ENCODE measurements around the gene ACSBG1. TPM values are rescaled to one million over a fixed set of nuclear protein-coding genes. Genes with fewer than 3 reads are reported as not detected.

ACSBG1 gene
- total RNA-seq, 1 donor from 2014 or later: not detected

GRCh38 chr15:78129077-78129750 is 105.2 kb downstream of the ACSBG1 start:
- peak overlapping the region; percentile 67 for H3K27ac Mint-ChIP-seq
- peaks cover 2% of the 10 kb centered on the region for H3K36me3 Mint-ChIP-seq (ENCODE audit: insufficient read depth)
- no peaks in the 10 kb centered on the region for H3K9me3 Mint-ChIP-seq (ENCODE audit: low read depth)
- no peak for DNase-seq (ENCODE audit: low spot score, unreplicated experiment)
- no peaks in the 10 kb centered on the region for H3K27me3 Mint-ChIP-seq
- peaks cover 30% of the 10 kb centered on the region for H3K4me1 Mint-ChIP-seq (ENCODE audit: low read depth)
- TF ChIP-seq CTCF (IDR thresholded peaks at IDR 0.05; ENCODE audit: unreplicated experiment): no peak
- no peak overlapping the region for H3K4me3 Mint-ChIP-seq (ENCODE audit: low read depth)

- TF ChIP-seq CTCF (IDR thresholded peaks at IDR 0.05; ENCODE audit: unreplicated experiment): no peak
- Mint-ChIP-seq H3K9me3 (ENCODE audit: low read depth) (no peaks in the 10 kb centered on the region), H3K4me1 (ENCODE audit: low read depth) (peaks cover 30% of the 10 kb centered on the region), H3K27ac (peak overlapping the region; percentile 54), H3K27me3 (no peaks in the 10 kb centered on the region), H3K36me3 (ENCODE audit: insufficient read depth) (peaks cover 2% of the 10 kb centered on the region), H3K4me3 (ENCODE audit: low read depth) (peak overlapping the region; percentile 52)
- no peak for DNase-seq (ENCODE audit: low spot score, unreplicated experiment)
These were observed 106.5 kb downstream of the ACSBG1 start for GRCh38 chr15:78127882-78128281.

- H3K27me3 Mint-ChIP-seq: no peaks in the 10 kb centered on the region
- no peak overlapping the region for H3K4me3 Mint-ChIP-seq (ENCODE audit: low read depth)
- no peak for TF ChIP-seq CTCF (IDR thresholded peaks at IDR 0.05; ENCODE audit: unreplicated experiment)
- H3K27ac Mint-ChIP-seq: no peak overlapping the region
- H3K4me1 Mint-ChIP-seq (ENCODE audit: low read depth): peaks cover 21% of the 10 kb centered on the region
- H3K36me3 Mint-ChIP-seq (ENCODE audit: insufficient read depth): peaks cover 3% of the 10 kb centered on the region
- no peaks in the 10 kb centered on the region for H3K9me3 Mint-ChIP-seq (ENCODE audit: low read depth)
- no peak for DNase-seq (ENCODE audit: low spot score, unreplicated experiment)
These were observed 109.1 kb downstream of the ACSBG1 start for GRCh38 chr15:78125267-78125666.

GRCh38 chr15:78120523-78120922 is 113.8 kb downstream of the ACSBG1 start:
- Mint-ChIP-seq H3K27me3 (no peaks in the 10 kb centered on the region), H3K27ac (no peak overlapping the region), H3K4me3 (ENCODE audit: low read depth) (no peak overlapping the region), H3K4me1 (ENCODE audit: low read depth) (peaks cover 6% of the 10 kb centered on the region), H3K36me3 (ENCODE audit: insufficient read depth) (peaks cover 2% of the 10 kb centered on the region), H3K9me3 (ENCODE audit: low read depth) (no peaks in the 10 kb centered on the region)
- DNase-seq (ENCODE audit: low spot score, unreplicated experiment): no peak
- no peak for TF ChIP-seq CTCF (IDR thresholded peaks at IDR 0.05; ENCODE audit: unreplicated experiment)

Other genes with a start within 250 kb of the ACSBG1 start
- gene TBC1D2B, start 156.9 kb downstream of the ACSBG1 start, total RNA-seq: 10.8 and 15.4 TPM in 2 replicates
- gene SH2D7, start 142.0 kb downstream of the ACSBG1 start, total RNA-seq: not detected in 2 replicates
- gene CIB2, start 103.1 kb downstream of the ACSBG1 start, total RNA-seq: 41.6 and 44.9 TPM in 2 replicates
- 34.9 and 35.4 TPM in 2 replicates for gene IDH3A, start 85.2 kb downstream of the ACSBG1 start, total RNA-seq
- 4.6 and 4.8 TPM in 2 replicates for gene DNAJA4, start 30.0 kb upstream of the ACSBG1 start, total RNA-seq
- 46.1 and 51.4 TPM in 2 replicates for gene SKIC8, start 65.0 kb upstream of the ACSBG1 start, total RNA-seq
- gene CRABP1, start 105.8 kb upstream of the ACSBG1 start, total RNA-seq: 1.1 and 2.8 TPM in 2 replicates
- gene IREB2, start 203.7 kb upstream of the ACSBG1 start, total RNA-seq: 87.4 and 95.3 TPM in 2 replicates